G401 (cell line): ENCODE data around the gene ERBIN. TPM values are rescaled to one million over a fixed set of nuclear protein-coding genes. Genes with fewer than 3 reads are reported as not detected.
"Not testable (repeated sequence)": the region's sequence is repeated elsewhere in the genome, so short reads cannot be mapped to it uniquely, and the experiment has no call there.

Experiments used
- DNase-seq: peaks from one replicate; pipeline ENCODE4 v3.0.0-alpha.2; 2015; ENCODE audit warnings: low spot score
- in situ Hi-C: cut with HindIII; loops from 2 replicates; pipeline ENCODE4 v1.10.0; 2016; ENCODE audit warnings: low sequenced_read_pairs, mixed read lengths
- total RNA-seq: library from RNA; depleted of rRNA; stranded (reverse); fragments of >200 nt; shearing (Covaris generic); gene quantifications from 2 replicates; pipeline ENCODE4 v1.2.3, GENCODE V29; 2014

ERBIN gene
- total RNA-seq, 1 experiment from 2014 or later: 23.9 TPM

GRCh38 chr5:65989158-65989557, 62.8 kb downstream of the ERBIN start:
- no peak for DNase-seq
- in situ Hi-C loops: no loop called here

- in situ Hi-C loops: no loop called here
- no peak for DNase-seq
Observed at GRCh38 chr5:65992630-65993029, 66.3 kb downstream of the ERBIN start.

DNA sequence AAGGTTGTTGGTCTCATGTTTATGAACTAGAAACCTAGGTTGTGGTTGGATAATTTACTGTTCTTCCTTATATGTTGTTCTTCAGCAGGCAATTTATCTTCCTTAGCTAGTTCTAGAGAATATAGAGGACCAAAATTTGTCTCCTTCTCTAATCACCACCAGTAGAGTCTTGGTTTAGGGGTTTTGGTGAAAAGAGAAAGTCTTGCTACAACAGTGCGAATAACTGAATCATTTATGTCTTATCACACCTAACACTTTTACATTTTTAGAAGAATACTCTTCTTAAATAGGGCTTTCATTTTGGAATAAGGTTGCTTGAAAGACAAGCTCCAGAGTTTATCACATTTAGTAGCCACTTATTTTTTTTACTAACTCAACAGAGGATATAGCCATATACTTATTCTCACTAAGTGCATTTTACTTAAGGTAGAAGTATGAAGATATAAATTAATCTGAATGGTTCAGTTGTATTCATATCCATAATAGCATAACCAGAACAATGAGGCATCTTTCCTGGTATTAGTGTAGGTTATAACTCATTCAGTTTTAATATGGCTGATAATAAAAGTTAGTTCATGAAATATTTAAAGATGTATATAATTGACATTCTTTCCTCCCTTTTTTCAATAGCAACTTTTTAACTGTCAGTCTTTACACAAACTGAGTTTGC, 67.9 kb downstream of the ERBIN start:
- in situ Hi-C loops: no loop called here
- DNase-seq: no peak

DNA sequence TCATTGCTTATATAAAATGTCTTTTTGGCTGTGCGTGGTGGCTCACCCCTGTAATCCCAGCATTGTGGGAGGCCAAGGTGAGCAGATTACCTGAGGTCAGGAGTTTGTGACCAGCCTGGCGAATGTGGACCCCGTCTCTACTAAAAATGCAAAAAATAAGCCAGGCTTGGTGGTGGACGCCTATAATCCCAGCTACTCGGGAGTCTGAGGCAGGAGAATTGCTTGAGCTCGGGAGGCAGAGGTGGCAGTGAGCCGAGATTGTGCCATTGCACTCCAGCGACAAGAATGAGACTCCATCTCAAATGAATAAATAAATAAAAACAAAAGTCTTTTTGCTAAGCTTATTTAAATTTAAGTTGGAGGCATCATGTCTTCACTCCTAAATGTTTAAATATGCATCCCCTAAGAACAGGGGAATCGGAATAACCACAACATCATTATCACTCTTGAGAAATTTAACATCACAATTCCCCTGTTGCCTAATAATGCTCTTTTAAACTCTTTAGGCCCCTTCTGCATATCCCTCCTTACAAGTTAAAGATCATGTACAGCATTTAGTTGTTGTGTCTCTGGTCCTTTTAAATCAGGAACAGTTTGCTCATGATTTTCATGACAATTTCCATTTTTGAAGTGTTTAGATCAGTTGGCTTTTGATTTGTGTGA, 72.8 kb downstream of the ERBIN start:
- no peak for DNase-seq
- in situ Hi-C loops: no loop called here

GRCh38 chr5:66001952-66002351, 75.6 kb downstream of the ERBIN start:
- in situ Hi-C loops: no loop called here
- no peak for DNase-seq

DNA sequence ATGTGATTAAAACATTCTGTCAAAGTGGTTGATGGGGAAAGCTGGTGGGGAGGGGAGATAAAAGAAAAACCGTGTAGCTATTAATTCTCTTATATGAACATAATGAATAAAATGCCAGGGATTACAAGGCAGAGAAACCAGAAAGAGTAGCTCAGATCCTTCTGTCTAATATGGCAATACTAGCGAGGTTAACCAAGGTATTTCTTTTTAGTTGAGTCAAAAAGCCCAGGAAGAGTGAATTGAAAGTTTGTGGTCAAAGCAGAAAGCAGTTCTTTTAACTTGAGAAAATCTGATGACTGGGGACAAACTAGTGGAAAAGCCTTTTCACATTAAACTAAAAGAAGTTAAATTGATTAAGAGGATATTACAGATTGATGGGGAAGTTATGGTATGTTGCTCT, 76.0 kb downstream of the ERBIN start:
- DNase-seq: no peak
- in situ Hi-C loops: no loop called here

DNA sequence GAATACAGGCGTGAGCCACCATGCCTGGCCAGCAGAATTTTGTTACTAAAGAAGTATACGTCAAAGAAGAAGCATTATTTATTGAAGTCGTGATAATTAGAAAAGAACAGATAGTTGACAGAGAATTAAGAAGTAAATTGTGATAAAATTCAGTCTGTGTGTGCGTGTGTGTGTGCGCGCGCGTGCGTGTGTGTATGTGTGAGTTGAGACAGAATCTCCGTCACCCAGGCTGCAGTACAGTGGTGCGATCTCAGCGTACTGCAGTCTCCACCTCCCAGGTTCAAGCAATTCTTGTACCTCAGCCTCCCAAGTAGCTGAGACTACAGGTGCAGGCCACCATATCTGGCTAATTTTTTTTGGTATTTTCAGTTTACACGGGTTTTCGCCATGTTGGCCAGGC, 77.8 kb downstream of the ERBIN start:
- in situ Hi-C loops: no loop called here

GRCh38 chr5:66009277-66009676, 82.9 kb downstream of the ERBIN start:
- in situ Hi-C loops: no loop called here

More for the DNA sequence above, 77.8 kb downstream of the ERBIN start:
- DNase-seq: no peak

DNA sequence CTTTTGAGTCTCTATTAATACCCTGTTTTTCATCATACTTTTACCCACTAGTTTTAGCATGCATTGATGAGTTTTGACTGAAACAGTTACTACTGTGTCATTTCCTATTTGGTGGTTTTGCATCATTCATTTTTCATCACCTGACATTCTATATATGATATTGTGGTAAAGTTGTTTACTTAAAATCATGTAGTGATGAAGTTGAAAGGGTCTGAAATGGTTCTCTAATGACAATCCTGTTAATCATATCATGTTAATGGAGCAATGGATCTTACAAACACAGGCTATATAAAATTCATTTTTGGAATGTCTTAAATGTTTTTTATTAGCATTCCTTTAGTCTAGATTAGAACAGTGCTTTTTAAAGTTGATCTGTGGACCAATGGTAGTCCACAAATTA, 84.1 kb downstream of the ERBIN start:
- no peak for DNase-seq
- in situ Hi-C loops: no loop called here

More at GRCh38 chr5:66009277-66009676, 82.9 kb downstream of the ERBIN start:
- no peak for DNase-seq

- in situ Hi-C loops: no loop called here
- no peak for DNase-seq
Observed at GRCh38 chr5:66012271-66012670, 85.9 kb downstream of the ERBIN start.

GRCh38 chr5:66013397-66013796, 87.0 kb downstream of the ERBIN start:
- DNase-seq: no peak
- in situ Hi-C loops: no loop called here

DNA sequence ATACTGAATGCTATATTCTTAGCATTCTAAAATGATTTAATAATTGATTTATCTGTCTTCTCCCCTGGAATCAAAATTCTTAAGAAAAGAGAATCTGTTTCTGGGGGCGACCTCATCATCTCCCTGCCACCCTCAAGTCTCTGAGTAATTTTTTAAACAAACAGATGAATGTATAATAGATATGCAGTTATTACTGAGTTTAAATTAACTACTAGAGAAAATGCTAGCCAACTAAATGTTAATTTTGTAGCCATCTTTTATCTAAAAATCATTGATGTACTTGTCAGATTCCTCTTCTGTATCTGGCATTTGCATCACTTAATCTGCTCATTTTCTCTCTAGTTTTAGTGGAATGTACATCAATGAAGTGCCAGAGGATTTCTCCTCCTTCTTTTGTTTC, 87.5 kb downstream of the ERBIN start:
- in situ Hi-C loops: no loop called here
- DNase-seq: no peak

DNA sequence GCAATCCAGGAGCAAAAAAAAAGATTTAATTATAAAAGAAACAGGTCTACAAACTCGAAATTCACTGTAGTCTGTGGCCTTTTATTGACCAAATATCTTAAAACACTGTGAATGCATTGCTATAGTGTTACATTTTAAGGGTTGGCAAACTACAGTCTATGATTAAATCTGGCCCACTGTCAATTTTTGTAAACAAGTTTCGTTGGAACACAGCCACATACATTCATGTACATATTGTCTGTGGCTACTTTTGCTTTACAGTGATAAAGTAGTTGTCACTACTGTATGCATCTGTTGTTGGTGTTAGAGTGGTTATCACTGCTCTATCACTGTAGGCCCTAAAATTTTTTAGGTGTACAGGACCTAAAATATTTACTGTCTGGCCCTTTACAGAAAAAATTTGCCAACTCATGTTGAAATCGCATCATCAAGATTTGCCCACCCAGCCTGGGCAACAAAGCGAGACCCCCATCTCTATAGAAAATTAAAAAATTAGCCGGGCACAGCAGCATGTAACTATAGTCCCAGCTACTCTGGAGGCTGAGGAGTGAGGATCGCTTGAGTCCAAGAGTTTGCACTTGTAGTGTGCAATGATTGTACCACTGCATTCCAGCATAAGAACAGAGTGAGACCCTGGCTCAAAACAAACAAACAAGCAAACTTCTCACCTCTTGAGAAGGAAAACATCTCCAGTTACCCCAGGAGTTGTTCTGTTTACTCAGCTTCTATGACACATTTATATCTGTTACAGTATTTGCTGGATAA, 89.0 kb downstream of the ERBIN start:
- in situ Hi-C loops: no loop called here
- DNase-seq: no peak

GRCh38 chr5:66021585-66021984, 95.2 kb downstream of the ERBIN start:
- in situ Hi-C loops: no loop called here

GRCh38 chr5:66039296-66039695, 112.9 kb downstream of the ERBIN start:
- in situ Hi-C loops: no loop called here
- DNase-seq: no peak

More at GRCh38 chr5:66021585-66021984, 95.2 kb downstream of the ERBIN start:
- DNase-seq: no peak

DNA sequence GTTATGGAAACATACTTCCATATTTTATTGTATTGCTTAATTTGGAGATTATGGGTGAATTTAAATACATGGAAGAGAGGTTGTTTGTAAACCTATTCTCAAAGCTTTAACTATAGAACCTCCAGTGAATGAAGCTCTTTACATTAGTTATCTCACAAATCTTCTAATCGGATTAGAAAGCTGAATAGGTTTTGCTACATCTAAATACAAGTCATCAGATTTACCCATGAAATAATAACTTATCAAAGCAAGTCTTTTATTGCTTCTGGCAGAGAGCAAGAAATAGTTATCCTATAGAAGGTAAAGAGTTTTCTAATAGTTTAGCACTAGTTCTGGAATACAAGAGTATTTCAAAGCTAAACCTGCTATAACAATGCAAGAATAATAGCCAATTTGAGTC, 113.3 kb downstream of the ERBIN start:
- DNase-seq: no peak
- in situ Hi-C loops: no loop called here

- in situ Hi-C loops: no loop called here
- DNase-seq: no peak
Observed at GRCh38 chr5:66041627-66042026, 115.3 kb downstream of the ERBIN start.

GRCh38 chr5:66057239-66057638, 130.9 kb downstream of the ERBIN start:
- in situ Hi-C loops: no loop called here
- DNase-seq: no peak

- in situ Hi-C loops: not testable (repeated sequence)
Observed at GRCh38 chr5:66061320-66061719, 134.9 kb downstream of the ERBIN start.

DNA sequence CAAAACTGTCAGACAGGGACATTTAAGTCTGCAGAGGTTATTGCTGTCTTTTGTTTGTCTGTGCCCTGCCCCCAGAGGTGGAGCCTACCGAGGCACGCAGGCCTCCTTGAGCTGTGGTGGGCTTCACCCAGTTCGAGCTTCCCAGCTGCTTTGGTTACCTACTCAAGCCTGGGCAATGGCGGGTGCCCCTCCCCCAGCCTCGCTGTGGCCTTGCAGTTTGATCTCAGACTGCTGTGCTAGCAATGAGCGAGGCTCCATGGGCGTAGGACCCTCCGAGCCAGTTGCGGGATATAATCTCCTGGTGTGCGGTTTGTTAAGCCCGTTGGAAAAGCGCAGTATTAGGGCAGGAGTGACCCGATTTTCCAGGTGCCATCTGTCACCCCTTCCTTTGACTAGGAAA, 136.7 kb downstream of the ERBIN start:
- in situ Hi-C loops, DNase-seq: not testable (repeated sequence)

More at GRCh38 chr5:66061320-66061719, 134.9 kb downstream of the ERBIN start:
- not testable (repeated sequence) for DNase-seq
